HepG2 (cell line): Measurements from ENCODE around the gene CDKN2C. TPM values are rescaled to one million over a fixed set of nuclear protein-coding genes. Genes with fewer than 3 reads are reported as not detected.
"Not testable (repeated sequence)": the region's sequence is repeated elsewhere in the genome, so short reads cannot be mapped to it uniquely, and the experiment has no call there.

Source experiments
- ATAC-seq: fragments of 200-7000 bp; cut with Tn5 transposase; 3 replicates; pipeline ENCODE4 v1.9.1; 2020; ENCODE audit warnings: mild to moderate bottlenecking, moderate library complexity
- BruUV-seq: library from RNA; stranded (reverse); fragments of 400-500 nt; replicated peaks from 2 replicates; lab custom pipeline; 2021; lab: Mats Ljungman, UMichigan
- CTCF ChIA-PET: fragments of 300-600 bp; formaldehyde crosslinking; extraction: SDS; loops from one replicate; lab custom pipeline; 2021; ENCODE audit warnings: low total read pairs, inconsistent platforms, low intra/inter-chr PET ratio; lab: Yijun Ruan, JAX
- POLR2A ChIA-PET: fragments of 350-600 bp; sonication (Branson Sonifier 250); formaldehyde crosslinking; loops from one replicate; lab custom pipeline; 2020; ENCODE audit warnings: antibody characterized with exemption, inconsistent platforms; lab: Yijun Ruan, JAX
- DNase-seq: peaks from one replicate; pipeline ENCODE4 v3.0.0-alpha.2; 2015; ENCODE audit warnings: low spot score
- FAIRE-seq: peaks from 3 replicates; lab custom pipeline; 2011; peaks lifted over from hg19 to GRCh38; lab: Jason Lieb, UNC
- H2AFZ ChIP-seq: one replicate; pipeline ENCODE4 v1.6.1; 2011; ENCODE audit warnings: low read length, inconsistent platforms
- H3K27ac ChIP-seq: fragments of 300-600 bp; 3 replicates; pipeline ENCODE4 v1.8.0; 2011; ENCODE audit warnings: mixed run types, mild to moderate bottlenecking, mixed read lengths, low read length, inconsistent platforms; ENCODE audit not compliant: insufficient read depth; ENCODE audit errors: extremely low read length
- H3K27me3 ChIP-seq, 2 experiments: fragments of 200-600 bp in 1 of 2; 2 replicates in 1 of 2; 3 replicates in 1 of 2; pipeline versions ENCODE4 v1.6.0 to v1.8.0; 2011; ENCODE audit warnings: low read length in 2 of 2, mild to moderate bottlenecking in 2 of 2, moderate library complexity in 2 of 2, inconsistent platforms in 1 of 2; ENCODE audit not compliant: insufficient read depth in 2 of 2, control insufficient read depth in 1 of 2
- H3K36me3 ChIP-seq, 2 experiments: fragments of 200-600 bp in 1 of 2; replicated peaks in 1 of 2; 2 replicates in 1 of 2; 3 replicates in 1 of 2; pipeline versions ENCODE4 v1.5.1 to v1.8.0; 2011; ENCODE audit warnings: low read length in 2 of 2, inconsistent platforms in 1 of 2; ENCODE audit not compliant: insufficient read depth in 2 of 2, control insufficient read depth in 1 of 2
- H3K4me1 ChIP-seq: 2 replicates; pipeline ENCODE4 v1.5.1; 2012; ENCODE audit warnings: low read length, inconsistent platforms; ENCODE audit not compliant: insufficient read depth
- H3K4me2 ChIP-seq: 2 replicates; pipeline ENCODE4 v1.6.0; 2011; ENCODE audit warnings: low read depth, low read length, inconsistent platforms
- H3K4me3 ChIP-seq, 3 experiments: fragments of 200-600 bp in 1 of 3; sonication (generic), shearing (Covaris generic) in 1 of 3; replicated peaks in 1 of 3; 2 replicates each; pipeline ENCODE4 v1.5.1; 2011 to 2016; ENCODE audit warnings: low read length in 3 of 3, inconsistent platforms in 2 of 3, low read depth in 2 of 3, mild to moderate bottlenecking in 2 of 3, control low read depth in 1 of 3, mixed read lengths in 1 of 3; ENCODE audit not compliant: insufficient read depth in 1 of 3
- H3K79me2 ChIP-seq: one replicate; pipeline ENCODE4 v1.6.1; 2011; ENCODE audit warnings: low read length, inconsistent platforms; ENCODE audit not compliant: insufficient read depth
- H3K9ac ChIP-seq: 2 replicates; pipeline ENCODE4 v1.6.0; 2011; ENCODE audit warnings: mild to moderate bottlenecking, low read depth, low read length, inconsistent platforms; ENCODE audit not compliant: insufficient read depth
- H3K9me3 ChIP-seq: 2 replicates; pipeline ENCODE4 v1.5.1; 2012; ENCODE audit warnings: mild to moderate bottlenecking, low read length
- H4K20me1 ChIP-seq: 2 replicates; pipeline ENCODE4 v1.6.0; 2011; ENCODE audit warnings: inconsistent platforms, mild to moderate bottlenecking, low read length, moderate library complexity; ENCODE audit not compliant: insufficient read depth
- CREB1 ChIP-seq, 2 experiments: fragments of 450-650 bp in 1 of 2; IDR thresholded peaks; 2 replicates each; pipeline ENCODE4 v1.6.1; 2016 to 2017; ENCODE audit warnings: control low read depth in 1 of 2, mild to moderate bottlenecking in 1 of 2, missing compliant biosample characterization in 1 of 2, missing genetic modification characterization in 1 of 2
- GTF3A ChIP-seq: sonication (generic); formaldehyde crosslinking; conservative IDR thresholded peaks from 2 replicates; pipeline ENCODE4 v1.4.0; 2020; ENCODE audit warnings: mild to moderate bottlenecking, missing genetic modification reagents
- NR2C2 ChIP-seq: sonication (generic); formaldehyde crosslinking; IDR thresholded peaks from 2 replicates; pipeline ENCODE4 v1.4.0; 2020; ENCODE audit warnings: missing genetic modification reagents, mild to moderate bottlenecking, moderate library complexity, borderline replicate concordance
- SALL1 ChIP-seq: sonication (generic); formaldehyde crosslinking; IDR thresholded peaks from 2 replicates; pipeline ENCODE4 v1.8.0; 2022; ENCODE audit warnings: mild to moderate bottlenecking, missing genetic modification reagents
- ZNF382 ChIP-seq: sonication (generic); formaldehyde crosslinking; IDR thresholded peaks from 2 replicates; pipeline ENCODE4 v1.5.0; 2020; ENCODE audit warnings: missing genetic modification reagents, mild to moderate bottlenecking, borderline replicate concordance
- WGBS: methylation state at CpG from one replicate; pipeline ENCODE4 v1.1.6; 2017; ENCODE audit warnings: low lambda C conversion rate; 5-methylcytosine and 5-hydroxymethylcytosine counted together
- in situ Hi-C: cut with HindIII; loops from 2 replicates; pipeline ENCODE4 v1.10.0; 2017; ENCODE audit warnings: low pct_unique_long_range_greater_than_20kb; ENCODE audit not compliant: extremely low pct_ligation_motif_present
- intact Hi-C: fragments of 100-400 bp; cut with micrococcal nuclease; formaldehyde crosslinking; loops from one replicate; pipeline ENCODE4 v1.10.0; 2022; ENCODE audit not compliant: unreplicated experiment
- polyA plus RNA-seq, 8 experiments: library from polyadenylated mRNA; depleted of rRNA in 3 of 8; stranded (reverse) in 7 of 8; unstranded in 1 of 8; fragments of >200 nt; fragmentation: Illumina TruSeq in 4 of 8; extraction: Trizol in 4 of 8; gene quantifications; 2 replicates each; pipeline versions ENCODE4 v1.2.1 to v1.2.3, GENCODE V29; 2011 to 2016; ENCODE audit warnings: low read depth in 4 of 8, missing spikeins in 1 of 8, mixed read lengths in 1 of 8; ENCODE audit not compliant: insufficient read depth in 1 of 8
- total RNA-seq, 5 experiments: library from RNA; depleted of rRNA; stranded (reverse); fragments of >200 nt; fragmentation: Illumina TruSeq; extraction: Trizol; gene quantifications; 2 replicates each; pipeline ENCODE4 v1.2.3, GENCODE V29; 2016; ENCODE audit warnings: low read depth in 1 of 5

The CDKN2C gene
- total and polyA plus RNA-seq, 2 of the 13 experiments (the other 11 are each of a cell fraction or from before 2014, with no cell fraction given) = 7.8 to 13.7 TPM

DNA sequence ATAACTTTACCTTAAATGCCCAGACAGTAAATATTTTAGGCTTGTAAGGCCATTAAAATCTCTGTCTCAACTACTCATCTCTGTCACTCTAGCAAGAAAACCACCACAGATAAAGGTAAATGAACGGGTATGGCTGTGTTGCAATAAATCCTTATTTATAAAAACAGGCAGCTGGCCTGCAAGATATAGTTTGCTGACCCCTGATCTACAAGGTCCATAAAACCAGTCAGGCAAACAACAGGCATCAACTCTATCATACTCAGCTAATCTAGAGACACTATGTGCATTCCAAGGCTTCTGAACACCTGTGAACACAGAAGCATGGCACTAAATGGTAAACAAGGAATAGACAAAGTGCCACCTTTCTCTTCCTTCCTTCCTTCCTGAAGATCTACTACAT is 19.6 kb upstream of the CDKN2C start:
- H4K20me1 ChIP-seq = peaks cover 3% of the 10 kb centered on the region; the same call in 1 of the 2 replicates
- POLR2A ChIA-PET = no interaction called here
- 0 out of 5 replicates have a peak, but pooled peaks cover 0 to 4% of the 10 kb centered on the region in 2 experiments for H3K36me3 ChIP-seq
- no peak overlapping the region for H2AFZ ChIP-seq
- no peaks in the 10 kb centered on the region for H3K27me3 ChIP-seq
- H3K4me1 ChIP-seq = peaks cover 22% of the 10 kb centered on the region
- intact Hi-C loops = no loop called here
- ATAC-seq (no peak), FAIRE-seq (no peak), DNase-seq (no peak)
- in situ Hi-C loops = no loop called here
- no peaks in the 10 kb centered on the region for H3K9me3 ChIP-seq
- no peak overlapping the region for H3K4me2 ChIP-seq
- no peak overlapping the region for H3K4me3 ChIP-seq
- CTCF ChIA-PET = no interaction called here
- H3K27ac ChIP-seq = no peak overlapping the region
- BruUV-seq = no TSS peak
- no peak overlapping the region for H3K9ac ChIP-seq
- peaks cover 68% of the 10 kb centered on the region for H3K79me2 ChIP-seq
- no peak for TF ChIP-seq CREB1 (IDR thresholded peaks at IDR 0.05)
- no peak for TF ChIP-seq CREB1 (CRISPR knock-in tag; IDR thresholded peaks at IDR 0.05)
- TF ChIP-seq GTF3A (CRISPR knock-in tag) = no peak
- TF ChIP-seq NR2C2 = no peak
- TF ChIP-seq SALL1 (CRISPR knock-in tag) = no peak
- no peak for TF ChIP-seq ZNF382
- WGBS = 100% methylated on average over 1 of the region's 1 CpG

DNA sequence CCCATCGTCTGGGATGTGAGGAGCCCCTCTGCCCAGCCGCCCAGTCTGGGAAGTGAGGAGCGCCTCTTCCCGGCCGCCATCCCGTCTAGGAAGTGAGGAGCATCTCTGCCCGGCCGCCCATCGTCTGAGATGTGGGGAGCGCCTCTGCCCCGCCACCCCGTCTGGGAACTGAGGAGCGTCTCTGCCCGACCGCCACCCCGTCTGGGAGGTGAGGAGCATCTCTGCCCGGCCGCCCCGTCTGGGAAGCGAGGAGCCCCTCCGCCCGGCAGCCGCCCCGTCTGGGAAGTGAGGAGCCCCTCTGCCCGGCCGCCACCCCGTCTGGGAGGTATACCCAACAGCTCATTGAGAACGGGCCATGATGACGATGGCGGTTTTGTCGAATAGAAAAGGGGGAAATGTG is 17.5 kb upstream of the CDKN2C start:
- peaks cover 62% of the 10 kb centered on the region for H3K79me2 ChIP-seq
- ATAC-seq, H3K27me3 ChIP-seq, H3K27ac ChIP-seq, H2AFZ ChIP-seq, DNase-seq, FAIRE-seq, in situ Hi-C loops, H3K9ac ChIP-seq, intact Hi-C loops, H3K4me2 ChIP-seq, BruUV-seq, H4K20me1 ChIP-seq, POLR2A ChIA-PET, CTCF ChIA-PET, H3K4me3 ChIP-seq, H3K36me3 ChIP-seq, H3K9me3 ChIP-seq: not testable (repeated sequence)
- peaks cover 23% of the 10 kb centered on the region for H3K4me1 ChIP-seq
- WGBS = 99% methylated on average over 12 of the region's 31 CpGs
